H1 (cell line): ENCODE results near the gene DOHH. TPM values are rescaled to one million over a fixed set of nuclear protein-coding genes. Genes with fewer than 3 reads are reported as not detected.

ENCODE experiments used
- CTCF ChIA-PET: fragments of 300-600 bp; sonication (Branson Sonifier 250); formaldehyde crosslinking; loops from one replicate; lab custom pipeline; 2021; ENCODE audit not compliant: partially characterized antibody; lab: Charles Lee
- POLR2A ChIA-PET: fragments of 300-600 bp; sonication (Branson Sonifier 250); formaldehyde crosslinking; loops from one replicate; lab custom pipeline; 2021; ENCODE audit warnings: inconsistent platforms; ENCODE audit not compliant: partially characterized antibody; lab: Charles Lee
- DNase-seq, 2 experiments: peaks; one replicate each; pipeline versions ENCODE4 v3.0.0 to v3.0.0-alpha.2; 2010 to 2022; ENCODE audit warnings: low spot score in 2 of 2, low read depth in 1 of 2, mixed read lengths in 1 of 2
- FAIRE-seq: peaks from 2 replicates; lab custom pipeline; 2011; peaks lifted over from hg19 to GRCh38; lab: Jason Lieb, UNC
- H2AFZ ChIP-seq: 2 replicates; pipeline ENCODE4 v1.8.1; 2012; ENCODE audit warnings: low read length, inconsistent platforms
- H2AK5ac ChIP-seq: 2 replicates; pipeline ENCODE4 v1.6.1; 2013; ENCODE audit warnings: low read depth, low read length
- H2BK120ac ChIP-seq: replicated peaks from 2 replicates; pipeline ENCODE3; 2013; ENCODE audit warnings: low read depth, low read length, inconsistent platforms
- H2BK12ac ChIP-seq: 2 replicates; pipeline ENCODE4 v1.6.1; 2013; ENCODE audit warnings: low read depth, low read length
- H2BK15ac ChIP-seq: 2 replicates; pipeline ENCODE4 v1.6.1; 2013; ENCODE audit warnings: low read length
- H2BK20ac ChIP-seq: 2 replicates; pipeline ENCODE4 v1.6.1; 2013; ENCODE audit warnings: low read length
- H2BK5ac ChIP-seq: 2 replicates; pipeline ENCODE4 v1.6.1; 2013; ENCODE audit warnings: low read depth, low read length
- H3K14ac ChIP-seq: 2 replicates; pipeline ENCODE4 v1.6.1; 2013; ENCODE audit warnings: inconsistent platforms; ENCODE audit not compliant: insufficient read length
- H3K18ac ChIP-seq: 2 replicates; pipeline ENCODE4 v1.6.1; 2013; ENCODE audit warnings: low read length; ENCODE audit errors: extremely low read depth
- H3K23ac ChIP-seq: 2 replicates; pipeline ENCODE4 v1.6.1; 2013; ENCODE audit warnings: inconsistent platforms; ENCODE audit not compliant: insufficient read length
- H3K23me2 ChIP-seq: 2 replicates; pipeline ENCODE4 v1.6.1; 2013; ENCODE audit warnings: low read depth, low read length
- H3K27ac ChIP-seq: 2 replicates; pipeline ENCODE4 v1.6.1; 2011; ENCODE audit warnings: low read depth, low read length, inconsistent platforms
- H3K27me3 ChIP-seq, 4 experiments: replicated peaks in 1 of 4; 1 replicate in 1 of 4; 2 replicates in 3 of 4; pipeline versions ENCODE4 v1.6.1 to v1.8.1; 2011 to 2013; ENCODE audit warnings: low read length in 3 of 4, mild to moderate bottlenecking in 3 of 4, inconsistent platforms in 2 of 4, mixed read lengths in 2 of 4, moderate library complexity in 1 of 4; ENCODE audit not compliant: control insufficient read depth in 3 of 4, insufficient read depth in 3 of 4; ENCODE audit errors: extremely low read depth in 1 of 4
- H3K36me3 ChIP-seq, 4 experiments: 2 replicates each; pipeline versions ENCODE4 v1.6.1 to v1.8.1; 2011 to 2013; ENCODE audit warnings: mild to moderate bottlenecking in 4 of 4, low read length in 3 of 4, moderate library complexity in 2 of 4, control low read depth in 1 of 4, inconsistent platforms in 1 of 4; ENCODE audit not compliant: insufficient read depth in 4 of 4, control insufficient read depth in 2 of 4
- H3K4ac ChIP-seq: replicated peaks from 2 replicates; pipeline ENCODE3; 2013; ENCODE audit warnings: low read length, low read depth, mixed read lengths, inconsistent platforms; ENCODE audit not compliant: insufficient read length
- H3K4me1 ChIP-seq, 4 experiments: replicated peaks in 1 of 4; 1 replicate in 1 of 4; 2 replicates in 3 of 4; pipeline versions ENCODE4 v1.6.1 to v1.8.1; 2011 to 2013; ENCODE audit warnings: low read length in 3 of 4, inconsistent platforms in 2 of 4, mixed read lengths in 1 of 4; ENCODE audit not compliant: insufficient read depth in 4 of 4, control insufficient read depth in 3 of 4
- H3K4me2 ChIP-seq, 2 experiments: 2 replicates each; pipeline versions ENCODE4 v1.6.1 to v1.8.1; 2011 to 2013; ENCODE audit warnings: low read depth in 2 of 2, low read length in 2 of 2, control low read depth in 1 of 2, inconsistent platforms in 1 of 2, mild to moderate bottlenecking in 1 of 2; ENCODE audit not compliant: insufficient read depth in 1 of 2
- H3K4me3 ChIP-seq, 4 experiments: fragments of 200-600, 300-600 bp in 1 of 4; sonication (generic), shearing (Covaris generic), sonication (Bioruptor Twin) in 1 of 4; 2 replicates each; pipeline versions ENCODE4 v1.5.1 to v1.8.1; 2011 to 2016; ENCODE audit warnings: low read length in 4 of 4, low read depth in 3 of 4, control low read depth in 2 of 4, inconsistent platforms in 2 of 4, mild to moderate bottlenecking in 2 of 4, mixed read lengths in 1 of 4, moderate library complexity in 1 of 4; ENCODE audit not compliant: insufficient read depth in 2 of 4; ENCODE audit errors: extremely low read depth in 1 of 4
- H3K56ac ChIP-seq: replicated peaks from 2 replicates; pipeline ENCODE3; 2013; ENCODE audit warnings: low read depth, mild to moderate bottlenecking, mixed read lengths, low read length, inconsistent platforms; ENCODE audit not compliant: insufficient read length
- H3K79me1 ChIP-seq: 2 replicates; pipeline ENCODE4 v1.6.1; 2013; ENCODE audit warnings: low read depth, low read length, control low read depth
- H3K79me2 ChIP-seq, 2 experiments: 2 replicates each; pipeline versions ENCODE4 v1.6.1 to v1.8.1; 2012 to 2013; ENCODE audit warnings: low read length in 2 of 2, mild to moderate bottlenecking in 2 of 2, inconsistent platforms in 1 of 2; ENCODE audit not compliant: insufficient read depth in 2 of 2, control insufficient read depth in 1 of 2
- H3K9ac ChIP-seq, 4 experiments: replicated peaks in 1 of 4; 1 replicate in 1 of 4; 2 replicates in 3 of 4; pipeline versions ENCODE4 v1.6.1 to v1.8.1; 2011 to 2013; ENCODE audit warnings: low read depth in 3 of 4, low read length in 3 of 4, control low read depth in 2 of 4, mild to moderate bottlenecking in 2 of 4, moderate library complexity in 2 of 4, inconsistent platforms in 1 of 4; ENCODE audit errors: extremely low read depth in 1 of 4
- H3K9me3 ChIP-seq, 2 experiments: 2 replicates each; pipeline versions ENCODE4 v1.6.1 to v1.8.1; 2012 to 2013; ENCODE audit warnings: mild to moderate bottlenecking in 2 of 2, moderate library complexity in 2 of 2, control low read depth in 1 of 2, inconsistent platforms in 1 of 2, low read depth in 1 of 2, low read length in 1 of 2, mixed read lengths in 1 of 2; ENCODE audit not compliant: insufficient read depth in 2 of 2
- H4K20me1 ChIP-seq, 2 experiments: replicated peaks in 1 of 2; 2 replicates each; pipeline versions ENCODE3 to v1.8.1; 2011 to 2013; ENCODE audit warnings: inconsistent platforms in 2 of 2, low read length in 2 of 2, mild to moderate bottlenecking in 1 of 2; ENCODE audit not compliant: insufficient read depth in 2 of 2, control insufficient read depth in 1 of 2
- H4K5ac ChIP-seq: 2 replicates; pipeline ENCODE4 v1.6.1; 2013; ENCODE audit warnings: low read length, low read depth, mixed read lengths, inconsistent platforms; ENCODE audit not compliant: insufficient read length
- H4K8ac ChIP-seq: 2 replicates; pipeline ENCODE4 v1.8.0; 2013; ENCODE audit warnings: mild to moderate bottlenecking, moderate library complexity, low read length, inconsistent platforms; ENCODE audit not compliant: insufficient read depth; ENCODE audit errors: extremely low read depth
- H4K91ac ChIP-seq: replicated peaks from 2 replicates; pipeline ENCODE3; 2013; ENCODE audit warnings: low read length, mixed read lengths, inconsistent platforms; ENCODE audit not compliant: insufficient read length
- HDAC2 ChIP-seq, 2 experiments: fragments of 300-600 bp in 1 of 2; sonication (generic) in 1 of 2; IDR thresholded peaks; 2 replicates each; pipeline ENCODE4 v1.6.1; 2011 to 2012; ENCODE audit warnings: low read depth in 2 of 2, low read length in 2 of 2, mild to moderate bottlenecking in 2 of 2, moderate library complexity in 2 of 2, borderline replicate concordance in 1 of 2, inconsistent platforms in 1 of 2
- KDM1A ChIP-seq: fragments of 200-600, 300-600 bp; sonication (generic); IDR thresholded peaks from 2 replicates; pipeline ENCODE4 v1.7.1; 2016; ENCODE audit warnings: mild to moderate bottlenecking, low read length, borderline replicate concordance
- RAD21 ChIP-seq, 2 experiments: IDR thresholded peaks in 1 of 2; conservative IDR thresholded peaks in 1 of 2; 2 replicates each; pipeline ENCODE4 v1.6.1; 2011; ENCODE audit warnings: low read depth in 2 of 2, low read length in 2 of 2, improper control_type of control experiment in 1 of 2, inconsistent platforms in 1 of 2, mild to moderate bottlenecking in 1 of 2, moderate library complexity in 1 of 2
- RBBP5 ChIP-seq: IDR thresholded peaks from 2 replicates; pipeline ENCODE4 v1.7.1; 2012; ENCODE audit warnings: low read depth, mild to moderate bottlenecking, inconsistent platforms, low read length, moderate library complexity, borderline replicate concordance
- WGBS, 2 experiments: shearing (Covaris generic) in 1 of 2; methylation state at CpG; one replicate each; pipeline versions ENCODE4 v1.1.6 to v1.1.7; 2013 to 2015; ENCODE audit warnings: low lambda C conversion rate in 2 of 2, mixed read lengths in 2 of 2, inconsistent platforms in 1 of 2, low coverage in 1 of 2, missing lambda C conversion rate in 1 of 2; ENCODE audit not compliant: insufficient replicate concordance in 2 of 2, insufficient coverage in 1 of 2, insufficient read length in 1 of 2; ENCODE audit errors: extremely low coverage in 1 of 2, missing lambda C conversion rate in 1 of 2; 5-methylcytosine and 5-hydroxymethylcytosine counted together
- polyA plus RNA-seq, 7 experiments: library from polyadenylated mRNA; depleted of rRNA in 3 of 7; stranded (reverse) in 5 of 7; unstranded in 2 of 7; fragments of >200 nt in 5 of 7; fragments of 200-250 nt in 2 of 7; gene quantifications; 1 replicate in 5 of 7; 2 replicates in 1 of 7; 4 replicates in 1 of 7; pipeline versions ENCODE4 v1.2.1 to v1.2.3, GENCODE V29; 2011 to 2013; ENCODE audit warnings: missing spikeins in 2 of 7, mixed read lengths in 2 of 7
- total RNA-seq: library from RNA; stranded (reverse); fragmentation: NEBNext Ultra II Directional; extraction: Animal tissue kit (Norgen Biotek cat#: 25700); gene quantifications from 2 replicates; pipeline ENCODE4 v1.2.1, GENCODE V29; 2021
- TF ChIP-seq, protein P1 (sequence below), 3 experiments: IDR thresholded peaks; 1 replicate in 2 of 3; 2 replicates in 1 of 3; pipeline versions ENCODE4 v1.5.1 to v1.6.1; 2011; ENCODE audit warnings: low read length in 3 of 3, mild to moderate bottlenecking in 3 of 3, inconsistent platforms in 2 of 3, low read depth in 1 of 3, moderate library complexity in 1 of 3; ENCODE audit not compliant: insufficient read depth in 1 of 3; ENCODE audit errors: control extremely low read depth in 1 of 3

DOHH gene
- total and polyA plus RNA-seq, 2 of the 8 experiments (the other 6 are each of a cell fraction or from before 2014, with no cell fraction given): 7.3 to 17.7 TPM

GRCh38 chr19:3547301-3547731 is 46.8 kb upstream of the DOHH start:
- no peak overlapping the region for H4K5ac ChIP-seq
- no peak overlapping the region for H2BK20ac ChIP-seq
- H4K8ac ChIP-seq: no peak overlapping the region
- H3K4me2 ChIP-seq: no peak overlapping the region
- no peaks in the 10 kb centered on the region for H3K9me3 ChIP-seq
- H2BK12ac ChIP-seq: peak overlapping the region; percentile 27; the same call in 1 of the 2 replicates
- H2BK5ac ChIP-seq: no peak overlapping the region
- POLR2A ChIA-PET: interaction anchor here (1.0 to 2.6 kb wide), 5 partner anchors 10 to 732 kb away, joined by 3 to 12 read pairs (median 7); partner anchors contain the start of genes MFSD12 and SHD
- H3K27ac ChIP-seq: no peak overlapping the region
- no peak overlapping the region for H3K23ac ChIP-seq
- DNase-seq (no peak), FAIRE-seq (no peak)
- H2BK15ac ChIP-seq: no peak overlapping the region
- H2BK120ac ChIP-seq: no peak overlapping the region
- H3K56ac ChIP-seq: no peak overlapping the region
- no peaks in the 10 kb centered on the region for H3K27me3 ChIP-seq
- H3K18ac ChIP-seq: no peak overlapping the region
- H4K20me1 ChIP-seq: peaks cover 8 to 24% of the 10 kb centered on the region in 2 experiments
- TF ChIP-seq HDAC2 (IDR thresholded peaks at IDR 0.05; ENCODE audit: borderline replicate concordance in 1 of 2, low read depth in 2 of 2, low read length in 2 of 2) (peak in 1 of 2 experiments; percentile 77; a peak in 1 of 4 replicates), KDM1A (peak; percentile 90; the same call in 1 of the 2 replicates), RBBP5 (no peak), RAD21 (IDR thresholded peaks at IDR 0.05 in 1 of 2, conservative IDR thresholded peaks at IDR 0.05 in 1 of 2; ENCODE audit: low read depth in 2 of 2, low read length in 2 of 2) (peak in 1 of 2 experiments; percentile 33; a peak in 2 of 4 replicates)
- TF ChIP-seq, protein P1, sequence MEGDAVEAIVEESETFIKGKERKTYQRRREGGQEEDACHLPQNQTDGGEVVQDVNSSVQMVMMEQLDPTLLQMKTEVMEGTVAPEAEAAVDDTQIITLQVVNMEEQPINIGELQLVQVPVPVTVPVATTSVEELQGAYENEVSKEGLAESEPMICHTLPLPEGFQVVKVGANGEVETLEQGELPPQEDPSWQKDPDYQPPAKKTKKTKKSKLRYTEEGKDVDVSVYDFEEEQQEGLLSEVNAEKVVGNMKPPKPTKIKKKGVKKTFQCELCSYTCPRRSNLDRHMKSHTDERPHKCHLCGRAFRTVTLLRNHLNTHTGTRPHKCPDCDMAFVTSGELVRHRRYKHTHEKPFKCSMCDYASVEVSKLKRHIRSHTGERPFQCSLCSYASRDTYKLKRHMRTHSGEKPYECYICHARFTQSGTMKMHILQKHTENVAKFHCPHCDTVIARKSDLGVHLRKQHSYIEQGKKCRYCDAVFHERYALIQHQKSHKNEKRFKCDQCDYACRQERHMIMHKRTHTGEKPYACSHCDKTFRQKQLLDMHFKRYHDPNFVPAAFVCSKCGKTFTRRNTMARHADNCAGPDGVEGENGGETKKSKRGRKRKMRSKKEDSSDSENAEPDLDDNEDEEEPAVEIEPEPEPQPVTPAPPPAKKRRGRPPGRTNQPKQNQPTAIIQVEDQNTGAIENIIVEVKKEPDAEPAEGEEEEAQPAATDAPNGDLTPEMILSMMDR (IDR thresholded peaks at IDR 0.05; ENCODE audit: control extremely low read depth in 1 of 3, insufficient read depth in 1 of 3, low read depth in 1 of 3, low read length in 3 of 3): peak; percentile 60 to 70 (median 61)
- H3K4me1 ChIP-seq: no peaks in the 10 kb centered on the region
- H2AFZ ChIP-seq: no peak overlapping the region
- H3K14ac ChIP-seq: no peak overlapping the region
- H3K9ac ChIP-seq: no peak overlapping the region
- no peak overlapping the region for H3K4me3 ChIP-seq
- peaks cover 0 to 5% (median 1%) of the 10 kb centered on the region in 4 experiments; a peak in 2 of 8 replicates for H3K36me3 ChIP-seq
- H3K79me1 ChIP-seq: no peaks in the 10 kb centered on the region
- CTCF ChIA-PET: interaction anchor here (1.2 to 7.5 kb wide), 5 partner anchors 11 to 31 kb away, joined by 4 to 66 read pairs (median 51); partner anchors contain the start of gene MFSD12
- no peak overlapping the region for H2AK5ac ChIP-seq
- no peak overlapping the region for H3K4ac ChIP-seq
- H3K79me2 ChIP-seq: no peaks in the 10 kb centered on the region
- H4K91ac ChIP-seq: no peak overlapping the region
- WGBS, 2 experiments: 94% methylated on average over 14 of the region's 15 CpGs; no CpG with 5 or more reads in 1 of the 2 experiments
- H3K23me2 ChIP-seq: no peaks in the 10 kb centered on the region
